ENCODE measurements around the gene CAPN9.
"Not testable (repeated sequence)": the region's sequence is repeated elsewhere in the genome, so short reads cannot be mapped to it uniquely, and the experiment has no call there.

The CAPN9 gene

DNA sequence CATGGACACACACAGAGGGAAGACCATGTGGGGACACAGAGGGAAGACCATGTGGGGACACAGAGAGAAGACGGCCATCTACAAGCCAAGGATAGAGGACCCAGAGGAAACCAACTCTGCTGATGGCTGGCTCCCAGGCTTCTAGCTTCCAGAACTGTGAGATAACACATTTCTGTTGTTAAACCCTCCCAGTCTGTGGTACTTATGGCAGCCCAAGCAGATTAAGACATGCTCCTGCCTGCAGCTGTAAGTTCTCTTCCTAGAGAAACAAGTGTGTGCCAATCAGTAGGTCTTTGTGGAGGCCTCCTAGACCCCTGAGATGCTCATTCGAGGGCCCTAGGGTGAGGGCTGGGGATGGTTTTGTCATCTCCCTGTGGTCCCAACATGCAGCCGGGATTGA, 35.9 kb upstream of the CAPN9 start:
- no peak for DNase-seq (ENCODE audit: low spot score)

GRCh38 chr1:230712470-230712942, 34.7 kb upstream of the CAPN9 start:
- no peak for DNase-seq (ENCODE audit: low spot score)

DNA sequence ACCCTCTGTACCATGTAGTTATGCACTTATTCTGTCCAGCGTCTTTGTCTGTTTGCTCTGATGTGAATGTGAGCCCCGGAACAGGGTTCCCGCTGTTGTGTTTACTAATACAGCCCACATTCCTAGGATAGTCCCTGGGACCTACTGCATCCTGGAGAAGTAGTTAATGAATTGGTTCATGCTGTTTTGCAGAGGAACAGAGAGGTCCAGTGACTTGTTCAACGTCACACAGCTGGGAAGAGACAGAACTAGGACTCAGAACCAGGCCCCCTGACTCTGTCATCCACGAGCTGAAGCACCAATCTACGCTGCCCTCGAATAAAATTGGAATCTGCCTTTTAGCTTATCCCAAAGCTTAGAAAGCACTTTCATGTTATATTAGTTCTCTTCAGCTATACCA, 34.0 kb upstream of the CAPN9 start:
- no peak for DNase-seq (ENCODE audit: low spot score)

DNA sequence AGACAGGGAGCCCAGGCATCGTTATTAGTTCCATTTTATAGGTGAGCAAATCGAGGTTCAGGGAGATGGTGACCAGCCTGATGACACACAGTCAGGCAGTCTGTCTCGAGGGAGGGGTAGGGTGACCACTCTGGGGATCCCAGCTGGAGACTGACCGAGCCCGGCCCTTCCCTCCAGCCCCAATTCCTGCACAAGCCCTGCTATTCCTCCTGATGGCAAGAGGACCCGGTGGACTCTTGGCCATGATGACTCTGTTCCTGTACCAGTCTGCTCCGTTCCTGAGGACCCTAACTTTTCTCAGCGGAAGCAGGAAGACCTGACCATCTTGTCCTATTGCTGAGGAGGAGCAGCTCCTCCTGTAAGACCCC, 33.7 kb upstream of the CAPN9 start:
- DNase-seq (ENCODE audit: low spot score), result no peak

GRCh38 chr1:230713915-230714764, 33.0 kb upstream of the CAPN9 start, which contains the start of gene AGT:
Gene AGT (minus strand): TSS chr1:230714122. CDS start chr1:230710823, 3,299 bp downstream.
- DNase-seq (ENCODE audit: low spot score), result no peak

GRCh38 chr1:230715510-230715909, 31.7 kb upstream of the CAPN9 start:
- DNase-seq (ENCODE audit: low spot score), result no peak

GRCh38 chr1:230716453-230716852, 30.7 kb upstream of the CAPN9 start:
- DNase-seq (ENCODE audit: low spot score), result not testable (repeated sequence)

GRCh38 chr1:230717251-230717650, 29.9 kb upstream of the CAPN9 start:
- no peak for DNase-seq (ENCODE audit: low spot score)

- DNase-seq (ENCODE audit: low spot score), result not testable (repeated sequence)
Measured at GRCh38 chr1:230721849-230722522, 25.2 kb upstream of the CAPN9 start.

DNA sequence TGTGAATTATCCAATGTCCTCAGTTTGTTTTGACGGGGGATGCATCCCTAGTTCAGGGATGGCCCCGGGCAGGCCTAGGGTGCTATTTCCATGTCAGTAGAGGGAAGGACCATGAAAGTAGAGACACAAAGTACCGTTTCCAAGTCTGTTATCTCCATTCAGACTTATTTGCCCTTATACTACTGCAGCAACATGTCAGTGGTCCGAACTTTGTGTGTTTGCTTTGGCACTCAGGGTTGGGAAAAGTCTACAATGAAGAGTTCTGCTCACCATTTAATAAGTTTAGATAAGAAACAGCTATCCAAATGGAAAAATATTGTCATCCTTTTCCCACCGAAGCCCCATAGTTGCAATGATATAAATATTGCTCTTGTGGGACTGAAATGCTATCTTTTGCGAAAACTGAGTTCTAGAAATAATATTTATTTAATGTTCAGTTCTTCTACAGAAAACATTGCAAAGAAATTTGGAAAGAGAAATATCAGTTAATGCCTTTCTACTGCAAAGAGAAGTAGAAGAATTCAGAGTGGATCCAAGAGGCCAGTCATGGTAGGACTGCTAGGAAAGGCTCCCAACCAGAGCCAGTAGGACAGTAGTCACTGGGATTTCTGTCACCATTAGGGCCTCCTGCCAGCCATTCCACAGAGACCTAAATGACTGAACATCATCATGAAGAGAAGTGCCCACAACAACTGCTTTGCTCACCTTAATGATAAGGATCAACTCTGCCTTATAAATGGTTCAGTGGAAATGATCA, 21.8 kb upstream of the CAPN9 start:
- no peak for DNase-seq (ENCODE audit: low spot score)

DNA sequence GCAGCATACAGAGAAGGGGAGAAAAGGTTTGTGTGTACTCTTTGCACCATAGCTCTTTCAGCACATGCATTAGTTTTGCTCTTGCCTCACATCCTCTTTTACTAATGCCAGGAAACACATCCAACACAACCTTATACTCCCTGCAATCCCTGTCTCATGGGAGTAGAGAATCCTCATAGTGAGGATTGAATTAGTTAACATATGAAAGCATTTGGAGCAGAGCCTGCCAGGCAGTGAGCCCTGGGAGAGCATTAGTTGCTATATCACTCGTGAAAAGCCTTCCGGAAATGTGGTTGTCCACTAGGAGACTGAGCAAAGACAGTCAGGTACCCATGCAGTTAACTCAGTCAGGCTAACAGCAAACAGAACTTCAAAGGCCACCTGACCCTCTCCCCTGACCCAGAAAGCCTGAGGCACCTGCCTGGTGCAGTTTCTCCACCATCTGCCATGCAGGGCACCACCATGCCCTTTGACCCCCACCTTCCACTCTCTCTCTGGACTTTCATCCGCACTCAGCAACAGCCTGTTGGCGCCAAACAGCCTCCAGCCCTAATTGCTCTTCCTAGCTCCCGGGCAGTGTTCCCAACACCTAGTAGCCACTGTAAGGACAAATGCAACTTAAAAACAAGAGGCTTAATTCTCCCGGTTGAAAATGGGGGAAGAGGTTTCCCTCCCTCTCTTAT, 18.3 kb upstream of the CAPN9 start:
- no peak for DNase-seq (ENCODE audit: low spot score)

DNA sequence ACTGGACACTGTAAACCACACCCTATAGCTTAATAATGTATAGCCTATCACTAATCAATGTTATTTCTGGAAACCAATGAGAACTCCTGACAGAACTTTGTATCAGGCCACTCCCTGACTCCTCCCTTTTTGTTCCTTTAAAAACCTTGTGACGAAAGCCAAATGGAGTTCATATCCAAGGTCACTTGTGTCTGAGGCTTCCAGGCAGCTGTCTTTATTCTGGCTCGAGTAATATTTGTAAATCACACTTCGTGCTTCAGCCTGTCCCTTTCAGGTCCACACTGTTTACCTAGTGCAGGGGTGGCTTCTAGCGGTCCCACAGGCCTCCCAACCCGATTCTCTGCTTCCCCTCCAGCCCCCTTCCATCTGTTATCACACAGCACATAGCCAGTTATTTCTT, 16.2 kb upstream of the CAPN9 start:
- DNase-seq (ENCODE audit: low spot score), result no peak

- no peak for DNase-seq (ENCODE audit: low spot score)
Measured at GRCh38 chr1:230735447-230735846, 11.7 kb upstream of the CAPN9 start.

DNA sequence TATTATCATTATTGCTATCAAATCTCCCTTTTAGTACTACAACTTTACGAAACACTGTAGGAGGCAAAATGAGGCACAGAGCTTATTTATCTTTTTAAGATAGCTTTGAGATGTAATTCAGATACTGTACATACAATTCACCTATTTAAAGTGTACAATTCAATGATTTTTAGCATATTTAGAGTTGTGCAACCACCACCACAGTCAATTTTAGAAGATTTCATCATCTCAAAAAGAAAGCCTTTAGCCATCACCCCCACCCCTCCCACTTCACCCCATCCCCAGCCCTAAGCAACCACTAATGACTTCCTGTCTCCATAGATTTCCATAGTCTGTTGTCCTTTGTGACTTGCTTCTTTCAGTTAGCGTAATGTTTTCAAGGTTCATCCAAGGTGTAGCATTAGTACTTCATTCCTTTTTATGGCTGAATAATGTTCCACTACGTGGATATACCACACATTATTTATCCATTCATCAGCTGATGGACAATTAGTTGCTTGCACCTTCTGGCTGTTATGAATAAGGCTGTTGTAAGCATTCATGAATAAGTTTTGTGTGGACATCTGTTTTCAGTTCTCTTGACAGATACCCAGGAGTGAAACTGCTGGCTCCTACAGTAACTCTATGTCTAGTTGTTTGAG, 9.4 kb upstream of the CAPN9 start:
- no peak for DNase-seq (ENCODE audit: low spot score)

DNA sequence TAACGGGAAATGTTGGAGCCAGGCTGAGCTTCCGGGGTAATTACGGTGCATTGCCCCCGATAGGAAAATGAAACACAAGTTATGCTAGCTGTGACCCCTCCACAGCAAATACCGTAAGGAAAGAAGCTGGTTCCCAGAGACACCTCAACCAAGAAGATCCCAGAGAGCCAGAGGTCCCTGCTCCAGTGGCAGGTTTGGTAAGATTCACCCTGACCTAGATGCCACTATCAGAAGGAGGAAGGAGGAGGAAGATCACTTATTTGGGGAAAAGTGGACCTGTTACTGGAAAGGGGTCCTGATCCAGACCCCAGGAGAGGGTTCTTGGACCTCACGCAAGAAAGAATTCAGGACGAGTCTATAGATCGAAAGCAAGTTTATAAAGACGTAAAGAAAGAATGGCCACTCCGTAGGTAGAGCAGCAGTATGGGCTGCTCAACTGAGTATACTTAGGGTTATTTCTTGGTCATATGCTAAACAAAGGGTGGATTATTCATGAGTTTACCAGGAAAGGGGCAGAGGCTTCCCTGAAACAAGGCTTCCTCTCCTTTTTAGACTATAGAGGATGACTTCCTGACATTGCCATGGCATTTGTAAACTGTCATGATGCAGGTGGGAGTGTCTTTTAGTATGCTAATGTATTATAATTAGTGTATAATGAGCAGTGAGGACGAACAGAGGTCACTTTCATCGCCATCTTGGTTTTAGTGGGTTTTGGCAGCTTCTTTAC, 7.5 kb upstream of the CAPN9 start:
- no peak for DNase-seq (ENCODE audit: low spot score)

DNA sequence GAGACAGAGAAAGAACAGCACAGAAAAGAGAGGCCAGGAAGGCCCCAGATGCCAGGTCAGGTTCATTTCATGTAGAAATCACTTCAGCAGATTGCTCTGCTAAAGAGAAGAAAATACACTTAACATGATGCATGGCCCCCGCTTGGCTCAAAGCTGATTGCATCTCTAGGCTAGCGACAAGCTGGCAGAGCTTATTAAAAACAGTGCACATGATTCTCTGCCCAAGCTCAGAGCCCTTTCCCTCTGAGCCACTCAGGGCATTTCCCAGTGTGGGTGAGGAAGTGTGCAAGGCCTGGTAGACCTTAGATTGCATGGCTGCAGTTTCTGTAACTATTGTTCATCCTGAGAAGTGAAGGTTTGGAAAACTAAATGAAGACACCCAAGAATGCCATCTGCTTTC, 3.3 kb upstream of the CAPN9 start:
- no peak for DNase-seq (ENCODE audit: low spot score)

GRCh38 chr1:230744382-230744781, 2.8 kb upstream of the CAPN9 start:
- DNase-seq (ENCODE audit: low spot score), result no peak

GRCh38 chr1:230745071-230745470, 2.1 kb upstream of the CAPN9 start:
- DNase-seq (ENCODE audit: low spot score), result no peak

DNA sequence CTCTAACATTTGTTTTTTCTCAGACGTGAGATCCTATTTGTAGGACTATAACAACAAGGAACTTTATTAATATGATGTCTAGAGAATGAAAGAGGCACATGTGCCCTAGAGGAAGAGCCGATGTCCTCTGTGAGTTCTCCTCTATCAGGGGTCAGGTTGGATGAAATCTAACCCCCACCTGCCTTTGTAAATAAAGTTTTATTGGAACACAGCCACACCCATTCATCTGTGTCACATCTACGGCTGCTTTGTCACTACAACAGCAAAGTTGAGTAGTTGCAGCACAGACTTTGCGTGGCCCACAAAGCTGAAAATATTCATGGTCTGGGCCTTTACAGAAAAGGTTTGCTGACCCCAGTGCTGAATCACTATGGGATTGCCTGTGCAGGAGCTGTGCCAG, 571 bp upstream of the CAPN9 start:
- no peak for DNase-seq (ENCODE audit: low spot score)

DNA sequence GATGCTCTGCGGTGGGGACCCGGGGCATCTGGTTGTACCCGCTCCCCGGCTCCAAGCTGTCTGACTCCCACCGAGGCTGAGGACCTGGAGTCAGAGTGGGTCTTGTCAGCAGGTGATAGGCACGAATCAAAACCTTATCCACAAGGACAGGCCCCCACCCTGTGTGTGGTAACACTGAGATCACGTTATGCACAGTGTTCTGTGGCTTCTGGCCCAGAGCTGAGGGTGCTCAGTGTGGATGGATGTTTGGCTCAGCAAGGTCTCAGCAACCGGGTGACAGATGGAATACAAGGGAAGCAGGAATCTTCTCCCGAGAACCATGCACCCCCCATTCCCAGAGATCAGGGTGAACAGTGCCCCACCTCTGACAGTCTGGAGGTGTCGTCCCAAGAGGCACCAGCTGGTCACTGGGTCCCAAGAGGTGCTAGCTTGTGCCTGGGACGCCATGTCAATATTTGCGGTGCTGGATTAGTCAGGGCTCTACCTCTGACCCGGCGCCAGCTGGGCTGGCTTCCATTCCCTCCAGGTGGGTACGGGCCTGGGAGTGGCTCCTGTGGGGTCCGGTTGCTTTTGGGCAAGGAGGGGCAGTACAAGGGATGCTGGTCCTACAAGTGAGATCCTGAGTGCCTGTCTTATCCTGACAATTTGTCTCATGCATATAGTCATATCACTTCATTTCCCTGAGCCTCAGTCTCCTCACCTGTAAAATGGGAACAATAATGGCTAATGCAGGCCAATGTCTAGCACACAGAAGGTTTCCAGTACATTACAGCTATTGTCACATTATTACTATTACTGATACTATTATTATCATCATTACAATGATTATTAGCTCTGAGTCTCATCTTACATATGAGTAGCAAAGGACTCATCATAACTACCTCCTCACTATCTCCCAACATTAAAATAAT, 957 bp downstream of the CAPN9 start:
- no peak for DNase-seq (ENCODE audit: low spot score)
